ENCODE measurements around the gene ZNF618. TPM values are rescaled to one million over a fixed set of nuclear protein-coding genes. Genes with fewer than 3 reads are reported as not detected.

The ZNF618 gene
- total RNA-seq, 2 donors from 2014 or later, result 0.04 TPM; not detected in 1

GRCh38 chr9:113873446-113873845 is 2.7 kb upstream of the ZNF618 start:
- Mint-ChIP-seq H3K4me1 (peaks cover 6% of the 10 kb centered on the region), H3K4me3 (no peak overlapping the region), H3K36me3 (ENCODE audit: low read depth) (peaks cover 6% of the 10 kb centered on the region), H3K9me3 (no peaks in the 10 kb centered on the region), H3K27ac (no peak overlapping the region), H3K27me3 (peaks cover 16% of the 10 kb centered on the region)
- no peak for ATAC-seq (replicated peaks)

- Mint-ChIP-seq H3K9me3 (no peaks in the 10 kb centered on the region), H3K27ac (no peak overlapping the region), H3K4me1 (peaks cover 6% of the 10 kb centered on the region), H3K27me3 (peaks cover 16% of the 10 kb centered on the region), H3K36me3 (ENCODE audit: low read depth) (peaks cover 6% of the 10 kb centered on the region), H3K4me3 (no peak overlapping the region)
- ATAC-seq (replicated peaks), result no peak
These were observed 2.2 kb upstream of the ZNF618 start for GRCh38 chr9:113873926-113874325.

GRCh38 chr9:113875459-113876150 is 504 bp upstream of the ZNF618 start:
- Mint-ChIP-seq H3K27ac (no peak overlapping the region), H3K36me3 (ENCODE audit: low read depth) (peaks cover 6% of the 10 kb centered on the region), H3K4me3 (peak overlapping the region; percentile 48), H3K9me3 (no peaks in the 10 kb centered on the region), H3K27me3 (peaks cover 16% of the 10 kb centered on the region), H3K4me1 (peaks cover 6% of the 10 kb centered on the region)
- peak; percentile 9 for ATAC-seq (replicated peaks)

- Mint-ChIP-seq H3K4me3 (peak overlapping the region; percentile 90), H3K9me3 (no peaks in the 10 kb centered on the region), H3K36me3 (ENCODE audit: low read depth) (peaks cover 6% of the 10 kb centered on the region)
These were observed 872 bp downstream of the ZNF618 start for GRCh38 chr9:113876993-113877368.

GRCh38 chr9:113879318-113879717 is 3.2 kb downstream of the ZNF618 start:
- peaks cover 6% of the 10 kb centered on the region for H3K36me3 Mint-ChIP-seq (ENCODE audit: low read depth)
- no peak overlapping the region for H3K4me3 Mint-ChIP-seq
- no peak for ATAC-seq (replicated peaks)
- no peaks in the 10 kb centered on the region for H3K9me3 Mint-ChIP-seq
- no peak overlapping the region for H3K27ac Mint-ChIP-seq
- peaks cover 16% of the 10 kb centered on the region for H3K27me3 Mint-ChIP-seq
- peaks cover 6% of the 10 kb centered on the region for H3K4me1 Mint-ChIP-seq

More at GRCh38 chr9:113876993-113877368, 872 bp downstream of the ZNF618 start:
- no peak for ATAC-seq (replicated peaks)
- peaks cover 16% of the 10 kb centered on the region for H3K27me3 Mint-ChIP-seq
- H3K4me1 Mint-ChIP-seq, result peaks cover 6% of the 10 kb centered on the region
- peak overlapping the region; percentile 62 for H3K27ac Mint-ChIP-seq

- no peak overlapping the region for H3K27ac Mint-ChIP-seq
- ATAC-seq (replicated peaks), result no peak
- peaks cover 6% of the 10 kb centered on the region for H3K36me3 Mint-ChIP-seq (ENCODE audit: low read depth)
- peaks cover 10% of the 10 kb centered on the region for H3K4me1 Mint-ChIP-seq
- no peaks in the 10 kb centered on the region for H3K9me3 Mint-ChIP-seq
- H3K4me3 Mint-ChIP-seq, result no peak overlapping the region
- H3K27me3 Mint-ChIP-seq, result peaks cover 14% of the 10 kb centered on the region
These were observed 3.8 kb downstream of the ZNF618 start for GRCh38 chr9:113879911-113880310.

- ATAC-seq (replicated peaks), result no peak
- H3K4me3 Mint-ChIP-seq, result no peak overlapping the region
- H3K36me3 Mint-ChIP-seq (ENCODE audit: low read depth), result no peaks in the 10 kb centered on the region
- H3K9me3 Mint-ChIP-seq, result no peaks in the 10 kb centered on the region
- no peak overlapping the region for H3K27ac Mint-ChIP-seq
- peaks cover 6% of the 10 kb centered on the region for H3K27me3 Mint-ChIP-seq
- H3K4me1 Mint-ChIP-seq, result peaks cover 4% of the 10 kb centered on the region
These were observed 6.1 kb downstream of the ZNF618 start for GRCh38 chr9:113882181-113882580.

- no peak overlapping the region for H3K4me3 Mint-ChIP-seq
- H3K9me3 Mint-ChIP-seq, result no peaks in the 10 kb centered on the region
- H3K27me3 Mint-ChIP-seq, result peaks cover 6% of the 10 kb centered on the region
- no peak overlapping the region for H3K27ac Mint-ChIP-seq
- no peaks in the 10 kb centered on the region for H3K36me3 Mint-ChIP-seq (ENCODE audit: low read depth)
- H3K4me1 Mint-ChIP-seq, result peaks cover 4% of the 10 kb centered on the region
- ATAC-seq (replicated peaks), result no peak
These were observed 6.6 kb downstream of the ZNF618 start for GRCh38 chr9:113882636-113883164.

- no peak for ATAC-seq (replicated peaks)
- Mint-ChIP-seq H3K36me3 (ENCODE audit: low read depth) (no peaks in the 10 kb centered on the region), H3K4me1 (peaks cover 4% of the 10 kb centered on the region), H3K4me3 (peak overlapping the region; percentile 61), H3K27me3 (peaks cover 3% of the 10 kb centered on the region), H3K9me3 (peaks cover 3% of the 10 kb centered on the region), H3K27ac (no peak overlapping the region)
These were observed 9.3 kb downstream of the ZNF618 start for GRCh38 chr9:113885183-113886025.

- Mint-ChIP-seq H3K9me3 (peaks cover 3% of the 10 kb centered on the region), H3K27ac (peak overlapping the region; percentile 65), H3K27me3 (peaks cover 3% of the 10 kb centered on the region), H3K36me3 (ENCODE audit: low read depth) (no peaks in the 10 kb centered on the region), H3K4me3 (peak overlapping the region; percentile 61), H3K4me1 (peaks cover 4% of the 10 kb centered on the region)
- ATAC-seq (replicated peaks), result no peak
These were observed 9.9 kb downstream of the ZNF618 start for GRCh38 chr9:113886026-113886369.

- no peak for ATAC-seq (replicated peaks)
- Mint-ChIP-seq H3K9me3 (peaks cover 3% of the 10 kb centered on the region), H3K27ac (peak overlapping the region; percentile 65), H3K27me3 (peaks cover 3% of the 10 kb centered on the region), H3K4me3 (peak overlapping the region; percentile 61), H3K4me1 (peaks cover 4% of the 10 kb centered on the region), H3K36me3 (ENCODE audit: low read depth) (no peaks in the 10 kb centered on the region)
These were observed 10.4 kb downstream of the ZNF618 start for GRCh38 chr9:113886466-113886865.

- Mint-ChIP-seq H3K9me3 (peaks cover 3% of the 10 kb centered on the region), H3K4me3 (peak overlapping the region; percentile 61), H3K36me3 (ENCODE audit: low read depth) (no peaks in the 10 kb centered on the region), H3K27me3 (peaks cover 3% of the 10 kb centered on the region), H3K27ac (no peak overlapping the region), H3K4me1 (peaks cover 4% of the 10 kb centered on the region)
- peak; percentile 54 for ATAC-seq (replicated peaks)
These were observed 10.8 kb downstream of the ZNF618 start for GRCh38 chr9:113886933-113887332.

- no peak overlapping the region for H3K27ac Mint-ChIP-seq
These were observed 11.3 kb downstream of the ZNF618 start for GRCh38 chr9:113887436-113887835.

GRCh38 chr9:113888336-113888735 is 12.2 kb downstream of the ZNF618 start:
- ATAC-seq (replicated peaks), result no peak
- H3K27me3 Mint-ChIP-seq, result peaks cover 3% of the 10 kb centered on the region

More at GRCh38 chr9:113887436-113887835, 11.3 kb downstream of the ZNF618 start:
- peaks cover 3% of the 10 kb centered on the region for H3K27me3 Mint-ChIP-seq
- no peak for ATAC-seq (replicated peaks)
- H3K36me3 Mint-ChIP-seq (ENCODE audit: low read depth), result no peaks in the 10 kb centered on the region
- H3K4me1 Mint-ChIP-seq, result peaks cover 4% of the 10 kb centered on the region
- H3K4me3 Mint-ChIP-seq, result no peak overlapping the region
- H3K9me3 Mint-ChIP-seq, result peaks cover 3% of the 10 kb centered on the region

GRCh38 chr9:113888976-113889375 is 12.9 kb downstream of the ZNF618 start:
- H3K36me3 Mint-ChIP-seq (ENCODE audit: low read depth), result no peaks in the 10 kb centered on the region
- H3K27me3 Mint-ChIP-seq, result peaks cover 3% of the 10 kb centered on the region
- H3K4me3 Mint-ChIP-seq, result no peak overlapping the region
- H3K27ac Mint-ChIP-seq, result no peak overlapping the region
- peaks cover 4% of the 10 kb centered on the region for H3K4me1 Mint-ChIP-seq
- H3K9me3 Mint-ChIP-seq, result peaks cover 3% of the 10 kb centered on the region
- ATAC-seq (replicated peaks), result no peak

More at GRCh38 chr9:113888336-113888735, 12.2 kb downstream of the ZNF618 start:
- no peak overlapping the region for H3K4me3 Mint-ChIP-seq
- no peaks in the 10 kb centered on the region for H3K36me3 Mint-ChIP-seq (ENCODE audit: low read depth)
- H3K4me1 Mint-ChIP-seq, result peaks cover 4% of the 10 kb centered on the region
- peaks cover 3% of the 10 kb centered on the region for H3K9me3 Mint-ChIP-seq
- no peak overlapping the region for H3K27ac Mint-ChIP-seq
